ENCODE data around the gene DUOX1. TPM values are rescaled to one million over a fixed set of nuclear protein-coding genes. Genes with fewer than 3 reads are reported as not detected.

DUOX1 gene
- total and polyA plus RNA-seq, 9 of the 15 experiments (the other 6 are each of a cell fraction or from before 2014, with no cell fraction given): 0.01 to 0.22 (median 0.01) TPM; not detected in 6

DNA sequence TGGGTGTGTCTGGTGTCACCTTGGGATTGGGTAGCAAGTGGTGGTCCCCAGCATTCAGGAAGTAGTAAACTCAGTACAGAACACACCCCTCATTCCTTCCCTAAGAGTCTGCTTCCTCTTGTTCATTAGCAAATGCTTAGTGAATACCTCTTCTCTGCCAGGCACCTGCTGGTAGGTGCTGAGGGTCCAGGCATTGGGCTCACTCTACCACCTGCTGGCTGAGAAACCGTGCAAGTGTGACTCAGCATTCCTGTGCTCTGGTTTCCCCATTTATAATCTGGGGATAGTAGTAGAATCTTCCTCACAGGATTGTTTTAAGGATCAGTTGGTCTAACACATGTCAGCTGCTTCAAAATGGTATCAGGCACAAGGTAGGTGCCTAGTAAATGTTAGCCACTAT lies 53.2 kb downstream of the DUOX1 start:
- Histone ChIP-seq H3K9me3 (replicated peaks; ENCODE audit: control insufficient read depth, insufficient read depth, low read depth, low read length) (no peaks in the 10 kb centered on the region), H3K9me1 (ENCODE audit: control insufficient read depth, insufficient read depth, low read length) (no peaks in the 10 kb centered on the region), H3K4me2 (ENCODE audit: insufficient read depth, low read length) (no peak overlapping the region; the same call in 1 of the 2 replicates), H3K4me3 (no peak overlapping the region), H3K36me3 (ENCODE audit: control insufficient read depth, insufficient read depth, low read length) (no peaks in the 10 kb centered on the region), H3K79me2 (ENCODE audit: control insufficient read depth, insufficient read depth, low read length) (no peaks in the 10 kb centered on the region), H2AFZ (ENCODE audit: low read depth, low read length) (no peak overlapping the region), H3K4me1 (replicated peaks in 1 of 2; ENCODE audit: control insufficient read depth in 2 of 2, insufficient read depth in 2 of 2, low read length in 2 of 2) (peaks cover 9 to 18% of the 10 kb centered on the region in 2 experiments; a peak in 3 of 5 replicates), H3K27ac (ENCODE audit: extremely low read depth, low read depth, low read length) (no peak overlapping the region), H3K9ac (ENCODE audit: insufficient read depth in 1 of 2, low read depth in 2 of 2, low read length in 2 of 2) (no peak overlapping the region), H3K27me3 (ENCODE audit: control insufficient read depth in 2 of 2, insufficient read depth in 2 of 2, low read length in 2 of 2) (no peaks in the 10 kb centered on the region), H4K20me1 (replicated peaks; ENCODE audit: control insufficient read depth, insufficient read depth, low read length) (no peaks in the 10 kb centered on the region)
- peak in 1 of 2 experiments; percentile 23; a peak in 2 of 4 replicates for TF ChIP-seq RAD21 (CRISPR knock-in tag; conservative IDR thresholded peaks at IDR 0.05 in 1 of 2, IDR thresholded peaks at IDR 0.05 in 1 of 2)
- peak; percentile 60; the same call in 1 of the 2 replicates for TF ChIP-seq BACH1 (tag; IDR thresholded peaks at IDR 0.05)
- peak; percentile 29 to 42 (median 32); a peak in 4 of 6 replicates for TF ChIP-seq CTCF (IDR thresholded peaks at IDR 0.05 in 2 of 3, conservative IDR thresholded peaks at IDR 0.05 in 1 of 3; ENCODE audit: insufficient read depth in 2 of 3, low read depth in 1 of 3, low read length in 3 of 3)
- peak; percentile 82 for TF ChIP-seq NFE2L1 (tag; IDR thresholded peaks at IDR 0.05; ENCODE audit: borderline replicate concordance, low read depth)
- peak; percentile 95 for TF ChIP-seq NFE2 (IDR thresholded peaks at IDR 0.05; ENCODE audit: low read depth)
- TF ChIP-seq MAFG (tag; conservative IDR thresholded peaks at IDR 0.05): peak; percentile 93
- TF ChIP-seq MAFK (IDR thresholded peaks at IDR 0.05; ENCODE audit: low read length): peak; percentile 86
- TF ChIP-seq FOSL1 (tag; conservative IDR thresholded peaks at IDR 0.05): no peak
- TF ChIP-seq C11orf30 (IDR thresholded peaks at IDR 0.05; ENCODE audit: low read depth): peak; percentile 86
- no peak for TF ChIP-seq ELK3 (CRISPR knock-in tag; IDR thresholded peaks at IDR 0.05)
- TF ChIP-seq KLF16 (IDR thresholded peaks at IDR 0.05): no peak
- no peak for TF ChIP-seq NFIC (IDR thresholded peaks at IDR 0.05)
- peak; percentile 88 for TF ChIP-seq ZNF316 (IDR thresholded peaks at IDR 0.05)
- peak; percentile 87 for TF ChIP-seq MAFF (IDR thresholded peaks at IDR 0.05; ENCODE audit: low read length)
- in situ Hi-C loops (cut with MboI): loop anchor here (25.0 kb wide), 1 partner anchor 429 kb away; no protein-coding TSS in a partner anchor
- WGBS (ENCODE audit: insufficient coverage, low coverage, missing lambda C conversion rate): 5% methylated on average over 1 of the region's 1 CpG
- DNase-seq (ENCODE audit: extremely low read depth in 1 of 4, low spot score in 3 of 4) (peak in 1 of 4 experiments; percentile 45), ATAC-seq (peak; percentile 61), FAIRE-seq (peak; percentile 86)
- POLR2A ChIA-PET: interaction anchor here (0.6 to 2.8 kb wide), 3 partner anchors 16 to 31 kb away, joined by 3 to 8 read pairs (median 3); no protein-coding TSS in a partner anchor
- intact Hi-C loops (cut with micrococcal nuclease): no loop called here
- CTCF ChIA-PET (ENCODE audit: low intra/inter-chr PET ratio): no interaction called here
- no TSS peak for BruUV-seq (replicated peaks)
